PFSK-1 (cell line): Measurements from ENCODE around the gene PHOSPHO2.

Experiments
- FOXP2 ChIP-seq: optimal IDR thresholded peaks from 2 replicates; pipeline ENCODE3; 2011; ENCODE audit warnings: borderline replicate concordance, control low read depth, inconsistent platforms; ENCODE audit not compliant: insufficient read depth; ENCODE audit errors: extremely low read length, extremely low read depth
- POLR2AphosphoS5 ChIP-seq: IDR thresholded peaks from 2 replicates; pipeline ENCODE4 v1.6.1; 2012; ENCODE audit warnings: low read depth, mild to moderate bottlenecking, control low read depth, low read length, moderate library complexity
- SIN3A ChIP-seq: IDR thresholded peaks from 2 replicates; pipeline ENCODE4 v1.6.1; 2012; ENCODE audit warnings: mild to moderate bottlenecking, low read length, moderate library complexity, borderline replicate concordance; ENCODE audit not compliant: insufficient read depth
- TAF1 ChIP-seq: IDR thresholded peaks from 2 replicates; pipeline ENCODE4 v1.6.1; 2012; ENCODE audit warnings: low read length, control low read depth, borderline replicate concordance; ENCODE audit not compliant: insufficient read depth
- TF ChIP-seq, protein P1 (sequence below), 2 experiments: IDR thresholded peaks; 2 replicates each; pipeline versions ENCODE4 v1.6.1 to v1.8.0; 2011 to 2012; ENCODE audit warnings: low read depth in 2 of 2, low read length in 2 of 2, control low read depth in 1 of 2, inconsistent platforms in 1 of 2, mild to moderate bottlenecking in 1 of 2, moderate library complexity in 1 of 2; ENCODE audit not compliant: insufficient read depth in 1 of 2

PHOSPHO2 gene

DNA sequence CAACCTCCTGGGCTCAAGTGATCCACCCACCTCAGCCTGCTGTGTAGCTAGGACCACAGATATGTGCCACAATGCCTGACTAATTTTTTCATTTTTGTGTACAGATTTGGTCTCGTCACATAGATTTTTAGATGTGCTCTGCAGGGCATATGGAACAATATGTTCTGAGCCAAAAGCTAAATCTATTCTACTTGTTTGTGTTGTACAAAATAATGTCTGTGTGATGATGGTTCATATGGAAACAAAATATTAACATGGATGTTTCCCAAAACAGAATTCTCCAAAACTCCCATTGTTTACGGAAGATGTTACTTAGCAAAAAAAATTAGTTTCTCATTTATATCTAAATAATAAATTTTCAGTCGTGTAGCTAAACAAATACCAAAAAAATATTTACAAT is 26.7 kb downstream of the PHOSPHO2 start:
- TF ChIP-seq SIN3A (no peak), TAF1 (no peak), FOXP2 (no peak), POLR2AphosphoS5 (no peak)
- TF ChIP-seq, protein P1, sequence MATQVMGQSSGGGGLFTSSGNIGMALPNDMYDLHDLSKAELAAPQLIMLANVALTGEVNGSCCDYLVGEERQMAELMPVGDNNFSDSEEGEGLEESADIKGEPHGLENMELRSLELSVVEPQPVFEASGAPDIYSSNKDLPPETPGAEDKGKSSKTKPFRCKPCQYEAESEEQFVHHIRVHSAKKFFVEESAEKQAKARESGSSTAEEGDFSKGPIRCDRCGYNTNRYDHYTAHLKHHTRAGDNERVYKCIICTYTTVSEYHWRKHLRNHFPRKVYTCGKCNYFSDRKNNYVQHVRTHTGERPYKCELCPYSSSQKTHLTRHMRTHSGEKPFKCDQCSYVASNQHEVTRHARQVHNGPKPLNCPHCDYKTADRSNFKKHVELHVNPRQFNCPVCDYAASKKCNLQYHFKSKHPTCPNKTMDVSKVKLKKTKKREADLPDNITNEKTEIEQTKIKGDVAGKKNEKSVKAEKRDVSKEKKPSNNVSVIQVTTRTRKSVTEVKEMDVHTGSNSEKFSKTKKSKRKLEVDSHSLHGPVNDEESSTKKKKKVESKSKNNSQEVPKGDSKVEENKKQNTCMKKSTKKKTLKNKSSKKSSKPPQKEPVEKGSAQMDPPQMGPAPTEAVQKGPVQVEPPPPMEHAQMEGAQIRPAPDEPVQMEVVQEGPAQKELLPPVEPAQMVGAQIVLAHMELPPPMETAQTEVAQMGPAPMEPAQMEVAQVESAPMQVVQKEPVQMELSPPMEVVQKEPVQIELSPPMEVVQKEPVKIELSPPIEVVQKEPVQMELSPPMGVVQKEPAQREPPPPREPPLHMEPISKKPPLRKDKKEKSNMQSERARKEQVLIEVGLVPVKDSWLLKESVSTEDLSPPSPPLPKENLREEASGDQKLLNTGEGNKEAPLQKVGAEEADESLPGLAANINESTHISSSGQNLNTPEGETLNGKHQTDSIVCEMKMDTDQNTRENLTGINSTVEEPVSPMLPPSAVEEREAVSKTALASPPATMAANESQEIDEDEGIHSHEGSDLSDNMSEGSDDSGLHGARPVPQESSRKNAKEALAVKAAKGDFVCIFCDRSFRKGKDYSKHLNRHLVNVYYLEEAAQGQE (IDR thresholded peaks at IDR 0.05; ENCODE audit: insufficient read depth in 1 of 2, low read depth in 2 of 2, low read length in 2 of 2) = no peak

DNA sequence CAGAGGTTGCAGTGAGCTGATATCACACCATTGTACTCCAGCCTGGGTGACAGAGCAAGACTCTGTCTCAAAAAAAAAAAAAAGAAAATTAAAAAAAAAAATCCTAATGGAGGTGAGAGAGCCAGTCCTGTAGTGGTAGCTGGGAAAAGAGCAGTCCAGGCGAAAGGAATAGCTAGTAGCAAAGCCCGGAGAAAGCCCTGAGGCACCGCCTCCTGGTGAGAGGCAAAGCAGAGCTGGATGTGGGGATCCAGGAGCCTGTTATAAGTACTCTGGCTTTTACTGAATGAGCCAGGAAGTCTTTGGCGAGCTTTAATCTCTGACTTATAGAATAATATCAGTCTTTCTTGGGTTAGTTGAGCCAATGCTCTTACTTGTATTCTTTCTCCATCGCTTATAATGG is 32.8 kb downstream of the PHOSPHO2 start:
- TF ChIP-seq POLR2AphosphoS5 = no peak
- no peak for TF ChIP-seq SIN3A
- TF ChIP-seq FOXP2 = no peak
- TF ChIP-seq TAF1 = no peak
- TF ChIP-seq, protein P1 (IDR thresholded peaks at IDR 0.05; ENCODE audit: insufficient read depth in 1 of 2, low read depth in 2 of 2, low read length in 2 of 2) = no peak

DNA sequence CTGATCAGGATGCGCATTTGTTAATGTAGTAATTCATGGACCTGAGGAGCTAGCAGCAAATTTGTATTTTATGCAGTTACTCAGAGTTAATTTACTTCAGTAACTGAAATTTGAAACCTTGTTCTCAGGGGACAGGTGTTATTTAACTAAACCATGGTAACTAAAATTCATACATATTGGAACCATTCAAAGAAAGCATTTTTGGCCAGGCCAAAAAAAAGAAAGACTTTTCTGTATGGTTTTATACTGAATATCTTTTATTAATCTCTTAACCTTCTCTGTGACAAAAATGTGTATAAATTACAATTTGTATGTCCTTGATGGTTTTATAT is 35.0 kb downstream of the PHOSPHO2 start:
- TF ChIP-seq SIN3A = no peak
- no peak for TF ChIP-seq POLR2AphosphoS5
- TF ChIP-seq, protein P1 (IDR thresholded peaks at IDR 0.05; ENCODE audit: insufficient read depth in 1 of 2, low read depth in 2 of 2, low read length in 2 of 2) = no peak
- no peak for TF ChIP-seq TAF1
- no peak for TF ChIP-seq FOXP2

DNA sequence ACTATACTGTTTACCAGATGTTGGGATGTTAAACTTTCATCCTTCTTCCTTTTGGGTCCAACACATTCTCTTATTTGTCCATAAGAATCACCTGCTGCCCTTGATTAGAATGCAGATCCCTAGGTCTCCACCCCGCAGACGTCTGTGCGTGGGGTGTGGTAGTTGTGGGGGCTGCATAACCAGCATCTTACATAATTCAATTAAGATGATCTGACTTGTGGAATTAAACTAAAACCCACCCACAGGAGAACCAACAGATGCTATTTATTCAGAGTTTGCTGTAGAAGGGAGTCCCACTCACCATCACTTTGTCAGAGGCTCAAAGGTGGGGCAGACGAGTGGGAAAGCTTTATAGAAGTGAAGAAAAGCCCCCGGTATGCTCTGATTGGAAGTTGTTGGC is 37.8 kb downstream of the PHOSPHO2 start:
- TF ChIP-seq TAF1 (no peak), FOXP2 (no peak), SIN3A (no peak), POLR2AphosphoS5 (no peak)
- TF ChIP-seq, protein P1 (IDR thresholded peaks at IDR 0.05; ENCODE audit: insufficient read depth in 1 of 2, low read depth in 2 of 2, low read length in 2 of 2) = no peak
